Skin epidermis (tissue), 12 donors: Measurements from ENCODE around the gene RIBC2.
"Not testable (repeated sequence)": the region's sequence is repeated elsewhere in the genome, so short reads cannot be mapped to it uniquely, and the experiment has no call there.

Experiments
- H3K27ac ChIP-seq, 21 experiments: fragments of 200-600 bp; sonication (generic) in 11 of 21; one replicate each; pipeline ENCODE4 v1.5.0; 2020; ENCODE audit warnings: mild to moderate bottlenecking in 3 of 21, inconsistent platforms in 2 of 21, moderate library complexity in 2 of 21
- H3K4me3 ChIP-seq, 7 experiments: fragments of 200-600 bp; sonication (generic) in 2 of 7; one replicate each; pipeline ENCODE4 v1.5.0; 2020; ENCODE audit warnings: inconsistent platforms in 2 of 7, mild to moderate bottlenecking in 2 of 7, moderate library complexity in 1 of 7

RIBC2 gene

DNA sequence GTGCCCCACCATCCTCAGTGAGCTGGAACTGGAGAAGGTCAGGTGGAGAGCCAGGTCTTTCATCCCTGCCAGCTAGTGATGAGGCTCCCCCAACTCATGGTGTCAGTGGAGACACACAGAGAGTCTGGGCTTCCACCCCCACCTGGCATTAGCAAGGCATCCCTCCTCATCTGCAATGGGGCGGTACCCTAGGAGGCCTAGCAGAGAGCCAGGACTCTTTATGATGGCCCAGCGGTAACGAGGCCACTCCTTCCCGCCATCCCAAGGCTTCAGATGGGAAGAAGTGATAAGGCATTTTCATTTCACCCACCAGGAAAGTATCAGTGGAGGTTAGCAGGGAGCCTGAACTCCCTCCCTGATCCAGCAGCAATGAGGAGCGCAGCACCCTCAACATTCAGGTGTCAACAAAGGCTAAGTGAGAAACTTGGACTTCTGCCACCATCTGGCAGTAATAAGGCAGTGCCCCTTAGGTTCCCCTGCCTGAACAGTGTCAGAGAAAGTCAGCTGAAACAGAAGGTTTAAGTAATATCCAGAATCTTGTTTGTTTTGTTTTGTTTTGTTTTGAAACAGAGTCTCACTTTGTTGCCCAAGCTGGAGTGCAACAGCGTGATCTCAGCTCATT is 48.7 kb downstream of the RIBC2 start:
- Histone ChIP-seq H3K27ac (peak overlapping the region in 2 of 21 experiments; percentile 11 to 26), H3K4me3 (no peak overlapping the region)

GRCh38 chr22:45463691-45464090 is 50.2 kb downstream of the RIBC2 start:
- H3K27ac ChIP-seq, H3K4me3 ChIP-seq: not testable (repeated sequence)

DNA sequence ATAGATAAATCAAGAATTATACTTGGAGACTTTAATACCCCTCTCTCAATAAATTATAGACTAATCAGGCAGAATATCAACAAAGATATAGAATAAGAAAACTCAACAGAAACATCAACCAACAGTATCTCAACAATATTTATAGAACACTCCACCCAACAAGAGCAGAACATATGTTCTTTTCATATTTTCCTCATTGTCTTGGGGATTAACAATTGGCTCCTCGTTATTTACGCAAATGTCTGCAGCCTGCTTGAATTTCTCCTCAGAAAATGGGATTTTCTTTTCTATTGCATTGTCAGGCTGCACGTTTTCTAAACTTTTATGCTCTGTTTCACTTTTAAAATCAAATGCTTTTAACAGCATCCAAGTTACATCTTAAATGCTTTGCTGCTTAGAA is 52.1 kb downstream of the RIBC2 start:
- no peak overlapping the region for H3K4me3 ChIP-seq
- H3K27ac ChIP-seq: no peak overlapping the region

DNA sequence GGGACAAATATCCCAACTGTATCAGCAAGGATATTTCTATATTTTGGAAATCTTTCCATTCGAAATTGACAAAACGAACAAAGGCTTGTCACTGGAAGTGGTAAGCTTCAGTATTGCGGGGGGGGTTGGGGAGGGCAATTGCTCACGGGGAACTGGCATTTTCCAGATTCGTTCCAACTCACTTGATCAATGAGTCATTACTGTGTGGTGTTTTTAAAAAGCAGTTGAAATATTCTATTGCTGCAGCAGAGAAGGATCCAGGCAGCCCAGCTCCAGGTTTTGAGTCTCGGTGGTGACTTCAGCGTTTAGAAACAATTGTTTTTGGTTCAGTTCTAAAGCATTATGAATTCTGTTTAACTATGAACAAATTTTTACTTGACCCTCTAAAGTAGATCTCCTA is 55.4 kb downstream of the RIBC2 start:
- H3K4me3 ChIP-seq: no peak overlapping the region
- H3K27ac ChIP-seq: peak overlapping the region in 14 of 21 experiments; percentile 6 to 88 (median 53)

DNA sequence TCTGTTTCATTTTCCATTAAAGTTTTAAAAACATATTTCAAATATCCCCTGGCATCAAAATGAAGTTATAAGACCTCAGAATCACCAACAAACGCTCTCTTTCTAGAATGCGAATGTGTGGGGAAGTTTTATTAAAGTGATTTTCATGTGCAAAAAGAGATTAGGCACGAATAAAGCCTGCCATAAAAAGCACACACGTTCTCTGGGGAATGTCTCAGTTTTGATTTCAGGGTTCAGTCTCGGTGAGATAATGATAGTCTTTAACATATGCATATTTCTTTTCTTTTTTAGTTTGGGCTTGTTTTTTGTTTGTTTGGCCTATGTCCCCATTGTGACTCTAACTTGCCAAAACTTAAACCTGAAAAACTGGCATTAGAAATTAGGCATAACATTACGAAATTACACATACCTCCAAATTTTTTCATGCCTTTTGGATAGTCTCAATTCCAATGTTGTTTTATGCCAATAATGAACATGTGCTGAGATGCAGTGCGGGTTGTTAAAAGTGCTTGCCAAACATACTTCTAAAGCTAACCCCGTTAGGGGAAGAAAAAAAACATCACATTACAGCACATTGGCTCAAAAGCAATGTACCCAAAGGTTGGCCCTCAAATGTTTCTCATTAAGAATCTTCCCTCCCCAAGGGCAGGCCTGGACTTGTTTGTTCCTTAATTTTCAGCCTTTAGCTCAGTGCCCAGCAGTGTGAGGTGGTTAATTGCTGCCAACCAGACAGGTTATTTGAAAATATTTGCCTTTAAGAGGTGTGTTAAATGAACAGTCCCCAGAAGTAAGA is 56.0 kb downstream of the RIBC2 start:
- Histone ChIP-seq H3K27ac (peak overlapping the region in 20 of 21 experiments; percentile 0 to 88 (median 55)), H3K4me3 (no peak overlapping the region)

GRCh38 chr22:45470871-45471270 is 57.4 kb downstream of the RIBC2 start:
- H3K4me3 ChIP-seq: no peak overlapping the region
- peak overlapping the region in 9 of 21 experiments; percentile 2 to 88 (median 58) for H3K27ac ChIP-seq

- Histone ChIP-seq H3K4me3 (no peak overlapping the region), H3K27ac (peak overlapping the region in 2 of 21 experiments; percentile 1 to 88)
Observed at GRCh38 chr22:45472426-45472825, 58.9 kb downstream of the RIBC2 start.

DNA sequence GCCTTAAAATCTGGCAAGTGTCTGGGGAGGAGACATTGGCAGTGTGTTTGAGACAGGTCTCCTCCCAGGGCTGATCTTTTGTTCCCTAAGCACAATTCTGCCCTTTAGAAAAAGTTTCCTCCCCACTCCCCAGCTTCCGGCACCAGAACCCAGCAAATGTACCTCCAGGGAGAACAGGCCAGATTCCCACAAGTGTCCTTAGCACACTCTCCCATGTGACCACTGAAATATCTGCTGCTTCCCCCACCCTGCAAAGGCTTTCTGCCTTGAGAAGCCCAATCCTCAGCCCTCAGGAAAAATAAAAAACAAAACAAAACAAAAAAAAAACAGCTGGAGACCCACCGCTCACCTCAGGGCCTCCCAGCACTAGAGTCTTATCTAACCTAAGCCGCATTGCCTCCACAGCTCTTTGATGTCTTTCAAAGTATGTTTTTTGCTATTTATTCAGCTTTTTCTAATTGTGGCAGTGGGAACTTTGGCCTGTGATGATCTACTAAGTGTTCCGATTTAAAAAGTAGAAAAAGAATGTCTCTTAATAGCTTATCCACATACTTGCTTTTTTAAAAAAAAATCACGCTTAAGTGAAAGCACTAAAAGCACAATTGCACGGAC is 60.2 kb downstream of the RIBC2 start:
- Histone ChIP-seq H3K27ac (peak overlapping the region in 5 of 21 experiments; percentile 5 to 88 (median 34)), H3K4me3 (no peak overlapping the region)

DNA sequence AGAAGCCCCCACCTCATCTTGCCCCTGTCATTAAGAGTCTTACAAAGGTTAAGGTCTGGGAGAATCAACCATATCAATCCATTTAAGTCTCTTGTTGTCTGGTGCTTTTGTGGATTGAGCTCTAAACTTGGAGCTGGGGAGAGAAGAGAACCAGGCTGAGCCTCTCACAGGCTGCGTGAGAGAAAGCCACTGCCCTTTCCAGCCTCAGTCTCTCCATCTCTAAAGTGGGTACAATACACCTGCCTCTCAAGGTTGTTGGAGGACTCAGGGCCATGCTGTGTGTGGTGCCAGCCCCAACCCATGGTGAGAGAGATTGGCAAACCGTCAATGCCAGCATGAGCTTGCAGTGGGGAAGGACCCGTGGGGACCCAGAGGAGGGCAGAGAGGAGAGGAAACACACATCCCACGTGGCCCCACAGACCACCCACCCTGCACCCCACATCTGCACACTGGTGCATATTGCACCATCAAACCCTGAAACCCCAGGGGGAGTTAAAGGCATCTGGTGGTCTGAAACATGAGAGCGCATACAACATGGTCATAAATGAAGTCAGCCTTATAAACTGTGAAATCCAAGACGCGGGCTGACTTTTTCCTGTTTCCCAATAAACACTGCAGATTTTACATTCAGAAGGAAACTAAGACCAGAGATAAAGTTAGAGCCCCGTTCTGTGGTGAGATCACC is 61.7 kb downstream of the RIBC2 start:
- H3K4me3 ChIP-seq: no peak overlapping the region
- peak overlapping the region in 3 of 21 experiments; percentile 10 to 21 (median 10) for H3K27ac ChIP-seq

DNA sequence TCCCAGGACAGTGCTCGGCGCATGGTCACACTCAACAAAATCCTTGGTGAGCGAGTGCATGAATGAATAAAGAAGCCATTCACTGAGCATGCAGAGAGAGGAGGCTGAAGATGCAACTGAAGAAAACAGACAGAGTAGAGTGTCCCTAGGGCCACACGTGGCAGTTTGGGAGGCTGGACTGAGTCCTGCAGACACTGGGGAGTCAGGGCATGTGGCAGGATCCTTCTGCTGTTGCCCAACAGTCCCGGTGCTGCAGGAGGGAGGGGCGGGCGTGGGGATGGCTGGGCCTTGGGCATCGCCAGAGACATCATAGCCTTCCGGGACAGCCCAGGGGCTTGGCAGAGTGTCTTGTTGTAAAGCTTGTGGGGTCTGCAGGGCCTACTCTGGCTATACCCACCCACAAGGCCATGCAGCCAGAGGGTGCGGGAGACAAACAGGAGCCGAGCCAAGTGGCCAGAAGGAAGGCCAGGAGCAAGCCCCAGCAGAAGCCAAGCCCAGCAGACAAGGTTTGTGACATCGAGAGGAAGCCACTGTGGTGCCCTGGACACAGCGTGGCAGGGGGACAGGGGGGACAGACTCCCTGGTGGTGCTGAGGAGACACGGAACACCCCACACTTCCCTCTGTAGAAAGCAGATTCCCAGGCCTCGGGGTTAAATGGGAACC is 62.5 kb downstream of the RIBC2 start:
- Histone ChIP-seq H3K27ac (peak overlapping the region in 6 of 21 experiments; percentile 10 to 39 (median 19)), H3K4me3 (no peak overlapping the region)

GRCh38 chr22:45476814-45477213 is 63.3 kb downstream of the RIBC2 start:
- Histone ChIP-seq H3K27ac (peak overlapping the region in 2 of 21 experiments; percentile 39 to 43), H3K4me3 (no peak overlapping the region)

GRCh38 chr22:45477366-45478107 is 64.0 kb downstream of the RIBC2 start:
- peak overlapping the region in 1 of 21 experiments; percentile 7 for H3K27ac ChIP-seq

DNA sequence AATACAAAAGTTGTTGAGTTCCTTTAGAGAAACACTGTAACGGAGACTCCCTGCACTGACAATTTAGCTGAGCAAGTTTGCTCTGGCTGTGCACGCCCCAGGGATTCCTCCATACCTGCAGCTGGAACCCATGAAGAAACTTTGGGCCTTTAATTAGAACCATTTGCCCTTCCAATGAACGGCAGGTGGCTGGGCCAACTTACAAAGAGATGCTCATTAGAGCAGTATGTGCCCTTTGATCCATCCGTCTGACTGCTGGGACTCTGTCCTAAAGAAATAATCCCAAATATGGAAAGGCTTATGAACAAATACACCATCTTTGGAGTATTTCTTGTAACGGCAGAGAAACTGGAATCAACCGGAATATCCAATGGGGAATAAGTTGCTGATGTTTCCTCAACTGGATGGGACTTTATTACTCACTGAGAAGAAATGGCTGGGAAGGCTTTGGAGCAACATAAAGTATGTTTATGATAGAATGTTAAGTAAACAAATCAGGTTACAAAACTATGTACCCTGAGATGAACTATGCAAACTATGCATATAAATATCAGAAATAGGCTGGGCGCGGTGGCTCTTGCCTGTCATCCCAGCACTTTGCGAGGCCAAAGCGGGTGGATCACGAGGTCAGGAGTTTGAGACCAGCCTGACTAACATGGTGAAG is 64.7 kb downstream of the RIBC2 start:
- H3K4me3 ChIP-seq: no peak overlapping the region

More at GRCh38 chr22:45477366-45478107, 64.0 kb downstream of the RIBC2 start:
- H3K4me3 ChIP-seq: no peak overlapping the region

DNA sequence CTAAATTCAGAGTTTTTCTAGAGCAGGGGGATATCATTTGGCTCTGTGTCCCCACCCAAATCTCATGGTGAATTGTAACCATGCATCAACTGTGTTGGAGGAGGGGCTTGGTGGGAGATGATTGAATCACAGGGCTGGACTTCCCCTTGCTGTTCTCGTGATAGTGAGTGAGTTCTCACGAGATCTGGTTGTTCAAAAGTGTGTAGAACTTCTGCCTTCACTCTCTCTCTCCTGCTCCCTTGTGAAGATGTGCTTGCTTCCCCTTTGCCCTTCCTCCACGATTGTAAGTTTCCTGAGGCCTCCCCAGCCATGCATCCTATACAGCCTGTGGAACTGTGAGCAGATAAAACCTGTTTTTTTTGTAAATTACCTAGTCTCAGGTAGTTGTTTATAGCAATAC is 67.2 kb downstream of the RIBC2 start:
- Histone ChIP-seq H3K4me3 (no peak overlapping the region), H3K27ac (no peak overlapping the region)

More for the DNA sequence above, 64.7 kb downstream of the RIBC2 start:
- peak overlapping the region in 2 of 21 experiments; percentile 11 to 29 for H3K27ac ChIP-seq

DNA sequence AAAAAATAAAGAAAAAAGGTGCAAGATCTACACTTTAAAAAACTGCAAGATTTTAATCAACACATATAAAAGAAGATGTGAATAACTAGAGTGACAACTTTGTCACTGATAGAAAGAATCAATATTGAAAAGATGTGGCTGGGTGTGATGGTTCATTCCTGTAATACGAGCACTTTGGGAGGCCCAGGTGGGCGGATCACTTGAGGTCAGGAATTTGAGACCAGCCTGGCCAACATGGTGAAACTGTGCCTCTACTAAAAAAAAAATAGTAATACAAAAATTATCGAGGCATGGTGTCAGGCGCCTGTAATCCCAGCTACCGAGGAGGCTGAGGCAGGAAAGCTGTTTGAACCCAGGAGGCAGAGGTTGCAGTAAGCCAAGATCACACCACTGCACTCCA is 68.2 kb downstream of the RIBC2 start:
- Histone ChIP-seq H3K27ac (no peak overlapping the region), H3K4me3 (no peak overlapping the region)
